HG03432 (cell line): ENCODE measurements around the gene PNPO.

Source experiments
- ATAC-seq: cut with Tn5 transposase; IDR thresholded peaks from one replicate; pipeline ENCODE4 v1.9.1; 2021; ENCODE audit warnings: mild to moderate bottlenecking, moderate library complexity; ENCODE audit not compliant: unreplicated experiment

Gene PNPO

GRCh38 chr17:47949197-47949759 lies 7.9 kb downstream of the PNPO start:
- ATAC-seq: peak; percentile 67

GRCh38 chr17:47949946-47950345 lies 8.6 kb downstream of the PNPO start:
- ATAC-seq: peak; percentile 27

- ATAC-seq: no peak
Measured at GRCh38 chr17:47950448-47950847, 9.1 kb downstream of the PNPO start.

GRCh38 chr17:47952171-47953021 lies 11.0 kb downstream of the PNPO start:
- ATAC-seq: no peak

- ATAC-seq: no peak
Measured at GRCh38 chr17:47953909-47954308, 12.5 kb downstream of the PNPO start.

- no peak for ATAC-seq
Measured at GRCh38 chr17:47955497-47956461, 14.4 kb downstream of the PNPO start.

GRCh38 chr17:47956791-47957590 lies 15.6 kb downstream of the PNPO start:
- no peak for ATAC-seq

- ATAC-seq: no peak
Measured at GRCh38 chr17:47957591-47958490, 16.5 kb downstream of the PNPO start, which contains the start of gene PRR15L. Gene PRR15L (minus strand): TSS chr17:47957883. CDS start chr17:47953234, 4,649 bp downstream.

- ATAC-seq: no peak
Measured at GRCh38 chr17:47959825-47960655, 18.7 kb downstream of the PNPO start.

- ATAC-seq: no peak
Measured at GRCh38 chr17:47961406-47961805, 20.0 kb downstream of the PNPO start.

GRCh38 chr17:47962901-47963300 lies 21.5 kb downstream of the PNPO start:
- no peak for ATAC-seq

GRCh38 chr17:47964856-47965255 lies 23.5 kb downstream of the PNPO start:
- no peak for ATAC-seq

GRCh38 chr17:47966079-47966519 lies 24.7 kb downstream of the PNPO start:
- ATAC-seq: no peak

- no peak for ATAC-seq
Measured at GRCh38 chr17:47967607-47968252, 26.4 kb downstream of the PNPO start.

- ATAC-seq: no peak
Measured at GRCh38 chr17:47968836-47969235, 27.5 kb downstream of the PNPO start.

- no peak for ATAC-seq
Measured at GRCh38 chr17:47969930-47970724, 28.8 kb downstream of the PNPO start.
